NT2/D1 (cell line): ENCODE results near the gene SLC25A45.

Source experiments
- SUZ12 ChIP-seq: IDR thresholded peaks from 2 replicates; pipeline ENCODE4 v1.6.1; 2011; ENCODE audit not compliant: insufficient read length, insufficient read depth; ENCODE audit errors: extremely low read depth
- YY1 ChIP-seq: IDR thresholded peaks from 2 replicates; pipeline ENCODE4 v1.6.1; 2011; ENCODE audit not compliant: insufficient read length, insufficient read depth

DNA sequence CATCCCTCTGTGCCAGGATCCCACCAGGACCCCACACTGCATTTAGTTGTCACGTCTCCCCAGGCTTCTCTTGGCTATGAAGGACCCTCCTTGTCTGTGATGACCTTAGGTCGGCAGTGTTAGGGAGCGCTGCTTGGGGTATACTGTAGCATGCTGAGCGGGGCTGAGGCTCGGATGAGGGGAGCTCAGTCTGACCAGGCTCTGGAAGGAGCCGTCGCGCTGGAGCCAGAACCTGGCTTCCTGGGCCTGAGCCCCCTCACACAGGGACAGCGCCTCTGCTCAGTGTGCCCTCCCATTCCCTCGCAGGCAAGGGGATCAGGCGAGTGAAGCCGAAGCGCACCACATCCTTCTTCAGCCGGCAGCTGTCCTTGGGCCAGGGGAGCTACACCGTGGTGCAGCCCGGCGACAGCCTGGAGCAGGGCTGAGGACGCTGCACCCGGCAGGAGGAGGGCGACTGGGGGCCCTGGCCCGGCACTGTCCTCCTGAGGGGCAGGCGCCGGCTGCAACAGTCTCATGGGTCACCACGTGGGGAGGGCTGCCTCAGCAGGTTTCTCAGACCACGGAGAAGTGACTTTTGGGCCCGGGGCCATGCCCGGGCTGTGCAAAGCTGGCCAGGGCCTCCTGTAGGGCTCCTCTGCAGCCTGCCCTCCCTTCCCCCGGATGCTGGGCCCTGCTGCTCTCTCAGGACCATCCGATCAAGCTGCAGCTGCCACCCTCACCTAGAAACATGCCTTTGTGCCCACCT is 28.7 kb upstream of the SLC25A45 start:
- TF ChIP-seq YY1 (no peak), SUZ12 (no peak)
